Stomach (tissue), 9 donors: ENCODE data around the gene RBMS2. TPM values are rescaled to one million over a fixed set of nuclear protein-coding genes. Genes with fewer than 3 reads are reported as not detected.

Experiments
- DNase-seq, 2 donors: peaks; one replicate each; pipeline versions ENCODE4 v3.0.0 to v3.0.0-alpha.2; 2013 to 2019
- H3K27ac ChIP-seq, 5 donors: fragments of 200-600 bp in 4 of 5; sonication (generic) in 4 of 5; one replicate each; pipeline ENCODE4 v1.5.1; 2013 to 2019; ENCODE audit warnings: mild to moderate bottlenecking in 1 of 5, moderate library complexity in 1 of 5
- H3K27me3 ChIP-seq, 3 donors: fragments of 200-600 bp; sonication (generic); one replicate each; pipeline ENCODE4 v1.5.1; 2017 to 2019; ENCODE audit warnings: mixed run types in 1 of 3
- H3K36me3 ChIP-seq, 4 donors: fragments of 200-600 bp; sonication (generic); 1 replicate in 3 of 4; 2 replicates in 1 of 4; pipeline ENCODE4 v1.5.1; 2016 to 2019
- H3K4me1 ChIP-seq, 4 donors: fragments of 200-600 bp; sonication (generic); one replicate each; pipeline ENCODE4 v1.5.1; 2016 to 2019
- H3K4me3 ChIP-seq, 4 donors: fragments of 200-600 bp; sonication (generic) in 3 of 4; one replicate each; pipeline ENCODE4 v1.5.1; 2016 to 2019; ENCODE audit warnings: mild to moderate bottlenecking in 1 of 4
- H3K9me3 ChIP-seq, 4 donors: fragments of 200-600 bp; sonication (generic); one replicate each; pipeline ENCODE4 v1.5.1; 2016 to 2019
- CTCF ChIP-seq, 7 experiments: fragments of 450-650 bp in 4 of 7; fragments of 200-600 bp in 3 of 7; sonication (generic) in 3 of 7; IDR thresholded peaks; one replicate each; pipeline ENCODE4 v1.5.1; 2016 to 2019; ENCODE audit warnings: antibody characterized with exemption in 7 of 7, control low read depth in 2 of 7, mild to moderate bottlenecking in 1 of 7
- EP300 ChIP-seq: sonication (generic); formaldehyde crosslinking; IDR thresholded peaks from one replicate; pipeline ENCODE4 v1.6.1; 2017; ENCODE audit warnings: antibody characterized with exemption
- POLR2A ChIP-seq, 4 donors: fragments of 450-650 bp; IDR thresholded peaks; one replicate each; pipeline ENCODE4 v1.6.1; 2016; ENCODE audit warnings: antibody characterized with exemption in 4 of 4, control low read depth in 2 of 4, mild to moderate bottlenecking in 1 of 4, moderate library complexity in 1 of 4
- POLR2AphosphoS5 ChIP-seq, 3 donors: sonication (generic); formaldehyde crosslinking; IDR thresholded peaks; one replicate each; pipeline ENCODE4 v1.6.1; 2016; ENCODE audit warnings: antibody characterized with exemption in 3 of 3
- WGBS, 5 donors: extraction: QIAGEN DNeasy Blood & Tissue Kit in 3 of 5; methylation state at CpG; one replicate each; pipeline versions ENCODE4 v1.1.5 to v1.1.7; 2013 to 2018; 5-methylcytosine and 5-hydroxymethylcytosine counted together
- intact Hi-C: fragments of 100-400 bp; cut with DNase I; formaldehyde crosslinking; loops from one replicate; pipeline ENCODE4 v1.15.1; 2023; ENCODE audit warnings: low total_unique reads
- polyA plus RNA-seq, 3 donors: library from polyadenylated mRNA; stranded (reverse); fragments of 200-250 nt; gene quantifications; one replicate each; pipeline ENCODE4 v1.2.3, GENCODE V29; 2013
- total RNA-seq, 5 donors: library from RNA; depleted of rRNA; stranded (reverse); fragments of >200 nt; gene quantifications; one replicate each; pipeline versions ENCODE4 v1.1.0 to v1.2.3, GENCODE V29; 2014 to 2016
- donor health status: healthy with polysubstance abuse.
- donor health status: Bipolar disorder and iron deficiency.
- donor health status: healthy.

The RBMS2 gene
- total and polyA plus RNA-seq, 8 donors = 4.2 to 123 (median 9.8) TPM

- H3K27me3 ChIP-seq = no peaks in the 10 kb centered on the region
- peak; percentile 70 to 86 for DNase-seq
- TF ChIP-seq POLR2AphosphoS5 (IDR thresholded peaks at IDR 0.05) (peak in 2 of 3 donors; percentile 58 to 66), POLR2A (IDR thresholded peaks at IDR 0.05) (no peak)
- peaks cover 46 to 82% (median 71%) of the 10 kb centered on the region in 4 donors for H3K4me1 ChIP-seq
- WGBS, 5 donors = 0 to 1% (median 0%) methylated on average over 18 of the region's 18 CpGs
- intact Hi-C loops = no loop called here
- H3K27ac ChIP-seq = peak overlapping the region; percentile 87 to 97 (median 91)
- H3K36me3 ChIP-seq = peaks cover 0 to 14% (median 11%) of the 10 kb centered on the region in 4 donors
- no peaks in the 10 kb centered on the region for H3K9me3 ChIP-seq
- H3K4me3 ChIP-seq = peak overlapping the region; percentile 79 to 100 (median 90)
Observed at GRCh38 chr12:56628671-56629458, 107.2 kb downstream of the RBMS2 start.

- H3K27ac ChIP-seq = peak overlapping the region; percentile 87 to 97 (median 91)
- H3K36me3 ChIP-seq = peaks cover 0 to 14% (median 11%) of the 10 kb centered on the region in 4 donors
- TF ChIP-seq CTCF (IDR thresholded peaks at IDR 0.05) (no peak), EP300 (no peak), POLR2AphosphoS5 (IDR thresholded peaks at IDR 0.05) (no peak), POLR2A (IDR thresholded peaks at IDR 0.05) (no peak)
- peaks cover 44 to 83% (median 72%) of the 10 kb centered on the region in 4 donors for H3K4me1 ChIP-seq
- no peaks in the 10 kb centered on the region for H3K9me3 ChIP-seq
- 0 to 1% (median 1%) methylated on average over 31 to 46 of the region's 46 CpGs for WGBS, 5 donors
- DNase-seq = peak in 1 of 2 donors; percentile 61
- intact Hi-C loops = loop anchor here (10.0 kb wide), 1 partner anchor 55 kb away; the partner anchor contains the start of gene PTGES3
- H3K4me3 ChIP-seq = peak overlapping the region; percentile 79 to 100 (median 90)
- no peaks in the 10 kb centered on the region for H3K27me3 ChIP-seq
Observed at GRCh38 chr12:56629459-56630179, 108.0 kb downstream of the RBMS2 start.

- whole genome bisulfite sequencing, 5 donors = 0 to 1% (median 1%) methylated on average over 20 to 31 of the region's 31 CpGs
- Histone ChIP-seq H3K27me3 (no peaks in the 10 kb centered on the region), H3K27ac (peak within 1 kb of the TSS; percentile 87 to 97 (median 91)), H3K36me3 (peaks cover 0 to 14% (median 11%) of the 10 kb centered on the region in 4 donors), H3K4me1 (peaks cover 40 to 78% (median 71%) of the 10 kb centered on the region in 4 donors), H3K4me3 (peak within 1 kb of the TSS; percentile 79 to 100 (median 90)), H3K9me3 (no peaks in the 10 kb centered on the region)
- intact Hi-C loops = loop anchor here (10.0 kb wide), 1 partner anchor 55 kb away; the partner anchor contains the start of gene PTGES3
- peak; percentile 90 to 97 for DNase-seq
- TF ChIP-seq POLR2AphosphoS5 (IDR thresholded peaks at IDR 0.05) = peak in 2 of 3 donors; percentile 20 to 80
- no peak for TF ChIP-seq CTCF (IDR thresholded peaks at IDR 0.05)
Observed at GRCh38 chr12:56630180-56630632, 108.6 kb downstream of the RBMS2 start, which contains the start of gene BAZ2A. BAZ2A (minus strand) TSS chr12:56630326; CDS start chr12:56617530, 12,796 bp downstream.

- peak; percentile 82 to 93 for DNase-seq
Observed at GRCh38 chr12:56631790-56632700, 110.4 kb downstream of the RBMS2 start.

More at GRCh38 chr12:56631790-56632700, 110.4 kb downstream of the RBMS2 start:
- Histone ChIP-seq H3K4me3 (peak overlapping the region; percentile 19 to 87 (median 33)), H3K9me3 (no peaks in the 10 kb centered on the region), H3K36me3 (peaks cover 0 to 5% (median 2%) of the 10 kb centered on the region in 4 donors), H3K27ac (peak overlapping the region; percentile 55 to 96 (median 95)), H3K4me1 (peaks cover 44 to 81% (median 79%) of the 10 kb centered on the region in 4 donors), H3K27me3 (no peaks in the 10 kb centered on the region)
- 1 to 5% (median 2%) methylated on average over 12 to 13 of the region's 13 CpGs for WGBS, 5 donors
- intact Hi-C loops = loop anchor here (10.0 kb wide), 1 partner anchor 53 kb away; the partner anchor contains the start of gene PTGES3
- no peak for TF ChIP-seq POLR2A (IDR thresholded peaks at IDR 0.05)
- no peak for TF ChIP-seq EP300
- no peak for TF ChIP-seq POLR2AphosphoS5 (IDR thresholded peaks at IDR 0.05)
- no peak for TF ChIP-seq CTCF (IDR thresholded peaks at IDR 0.05)
